Glomerular visceral epithelial cell (primary cell): ENCODE results near the gene AEBP1.
A peak's percentile ranks its signal among the peaks of the same experiment; 100 is the strongest.

Experiments used
- DNase-seq: peaks from one replicate; pipeline ENCODE4 v3.0.0-alpha.2; 2016; ENCODE audit errors: extremely low spot score

Gene AEBP1

GRCh38 chr7:44142028-44142427, 37.9 kb downstream of the AEBP1 start:
- no peak for DNase-seq

DNA sequence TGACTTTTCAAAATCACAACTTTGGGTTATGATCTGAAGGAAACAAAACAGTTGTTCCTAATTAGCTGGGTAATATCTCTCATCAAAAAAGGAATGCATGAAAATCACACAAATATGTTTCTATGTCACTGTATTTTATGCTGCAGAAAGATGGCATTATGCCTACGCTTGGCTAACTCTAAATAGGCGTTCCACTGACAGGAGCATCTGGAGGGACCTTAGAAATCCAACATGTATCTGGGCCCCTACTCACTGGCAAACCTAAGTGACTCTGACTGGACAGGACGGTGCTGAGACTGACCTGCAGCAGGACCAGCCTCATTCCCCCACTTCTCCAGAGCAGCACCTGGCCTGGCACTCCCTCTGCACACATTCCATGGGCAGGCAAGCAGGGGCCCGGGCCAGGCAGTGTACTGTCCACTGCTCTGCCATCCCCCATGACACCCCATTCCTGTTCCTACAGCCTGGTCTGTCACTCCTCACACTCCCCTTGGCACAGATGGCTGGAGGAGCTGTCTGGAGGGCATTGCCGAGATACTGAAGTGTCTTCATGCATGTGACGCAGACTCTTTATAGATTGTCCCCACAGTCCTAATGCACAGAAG, 39.6 kb downstream of the AEBP1 start:
- DNase-seq = no peak

- no peak for DNase-seq
Measured at GRCh38 chr7:44144426-44144967, 40.4 kb downstream of the AEBP1 start.

- no peak for DNase-seq
Measured at GRCh38 chr7:44144968-44145478, 40.9 kb downstream of the AEBP1 start.

- no peak for DNase-seq
Measured at GRCh38 chr7:44145479-44145968, 41.4 kb downstream of the AEBP1 start.

DNA sequence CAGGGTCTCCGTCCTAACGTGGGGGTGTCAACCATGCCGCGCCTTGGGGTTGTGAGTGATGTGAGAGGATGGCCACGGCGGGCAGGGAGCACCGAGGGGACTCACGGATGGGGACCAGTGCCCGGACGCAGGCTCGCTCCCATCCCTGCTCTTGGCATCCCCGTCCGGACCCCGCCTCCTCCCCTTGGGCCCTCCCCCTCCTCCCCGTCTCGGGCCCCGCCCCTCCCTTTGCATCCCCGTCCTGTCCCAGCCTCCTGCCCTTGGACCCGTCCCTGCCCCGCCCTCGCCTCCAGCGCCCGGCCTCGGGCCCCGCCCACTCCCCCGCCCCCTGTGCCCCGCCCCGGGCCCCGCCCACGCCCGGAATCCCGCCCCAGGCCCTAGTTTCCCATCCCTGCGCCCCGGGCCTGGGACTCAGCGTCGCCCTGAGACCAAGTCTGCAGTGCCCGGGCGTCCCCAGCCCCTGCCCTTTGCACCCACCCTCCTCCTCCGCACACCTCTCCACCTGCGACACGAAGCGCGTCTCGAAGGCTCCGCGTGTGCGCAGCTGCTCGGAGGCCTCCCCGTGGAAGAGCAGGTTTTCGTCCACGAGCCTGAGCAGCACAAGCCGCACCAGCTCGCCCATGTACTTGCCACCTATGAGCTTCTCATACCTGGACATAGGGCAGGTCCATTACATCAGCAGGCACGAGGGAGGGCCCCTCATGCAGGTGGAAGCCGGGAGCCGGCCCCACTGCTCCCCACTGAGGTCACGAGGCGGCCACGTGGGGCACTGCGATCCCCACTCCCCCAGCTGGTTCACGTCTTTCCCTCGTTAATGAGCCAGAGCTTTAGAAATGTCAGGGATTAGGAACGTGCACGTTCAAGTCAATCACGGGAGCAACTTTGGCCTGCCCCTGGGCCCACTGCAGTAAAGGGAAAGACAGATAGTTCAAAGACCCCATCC, 42.1 kb downstream of the AEBP1 start:
- DNase-seq = peak; percentile 44

GRCh38 chr7:44147026-44147991, 43.2 kb downstream of the AEBP1 start:
- no peak for DNase-seq

GRCh38 chr7:44148166-44148565, 44.0 kb downstream of the AEBP1 start:
- DNase-seq = no peak

GRCh38 chr7:44148961-44149536, 44.9 kb downstream of the AEBP1 start:
- DNase-seq = no peak

DNA sequence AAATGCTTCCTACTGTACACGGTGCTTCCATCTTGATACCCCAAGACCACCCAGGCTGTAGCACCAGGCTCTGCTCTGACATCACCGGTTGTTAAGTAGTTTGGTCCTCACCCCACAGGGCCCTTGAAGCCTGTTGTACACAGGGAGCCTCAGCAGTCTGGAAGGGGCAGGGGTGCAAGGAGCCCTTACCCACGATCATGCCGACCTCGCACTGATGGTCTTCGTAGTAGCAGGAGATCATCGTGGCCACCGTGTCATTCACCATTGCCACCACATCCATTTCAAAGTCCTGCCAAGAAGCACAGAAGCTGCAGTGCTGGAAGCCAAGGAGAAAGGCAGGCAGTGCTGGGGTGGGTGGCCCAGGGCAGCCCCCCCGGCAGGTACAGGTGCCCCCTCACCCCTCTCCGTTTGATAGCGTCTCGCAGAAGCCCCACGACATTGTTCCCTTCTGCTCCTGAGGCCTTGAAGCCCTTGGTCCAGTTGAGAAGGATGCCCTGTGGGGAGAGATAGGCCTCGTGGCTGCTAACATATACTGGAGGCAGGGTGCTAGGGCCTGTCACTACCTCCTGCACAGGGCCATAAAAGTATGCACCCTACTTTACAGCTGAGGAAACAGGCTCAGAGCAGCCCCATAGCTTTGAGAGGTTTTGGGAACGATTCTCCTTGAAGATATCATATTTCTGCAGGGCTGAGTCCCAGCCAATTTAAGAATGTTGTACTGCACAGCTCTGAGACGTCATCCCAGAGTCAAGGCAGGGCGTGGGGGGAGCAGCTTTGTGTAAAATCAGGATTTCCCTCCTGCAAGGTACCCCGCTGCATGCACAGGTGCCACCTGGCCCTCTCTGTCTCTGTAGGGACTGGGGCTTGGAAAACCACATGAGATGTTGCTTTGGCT, 45.7 kb downstream of the AEBP1 start:
- DNase-seq = no peak

DNA sequence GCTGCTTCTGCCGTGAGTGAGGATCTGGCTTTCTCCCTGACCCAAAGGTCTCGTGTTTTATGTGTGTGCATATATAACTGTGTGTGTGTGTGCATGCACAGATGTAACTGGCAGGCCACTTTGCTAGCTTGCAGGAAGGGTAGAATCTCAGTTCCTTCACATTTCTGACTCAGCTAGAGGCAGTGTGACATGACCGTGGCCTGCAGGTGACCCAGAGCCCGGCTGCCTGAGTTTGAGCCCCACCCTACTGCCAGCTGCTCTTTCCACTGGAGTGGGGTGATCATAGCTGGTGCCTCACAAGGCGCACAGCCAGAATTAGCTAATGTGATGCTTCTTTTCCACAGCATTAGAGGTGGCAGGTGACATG, 46.3 kb downstream of the AEBP1 start:
- DNase-seq = no peak

DNA sequence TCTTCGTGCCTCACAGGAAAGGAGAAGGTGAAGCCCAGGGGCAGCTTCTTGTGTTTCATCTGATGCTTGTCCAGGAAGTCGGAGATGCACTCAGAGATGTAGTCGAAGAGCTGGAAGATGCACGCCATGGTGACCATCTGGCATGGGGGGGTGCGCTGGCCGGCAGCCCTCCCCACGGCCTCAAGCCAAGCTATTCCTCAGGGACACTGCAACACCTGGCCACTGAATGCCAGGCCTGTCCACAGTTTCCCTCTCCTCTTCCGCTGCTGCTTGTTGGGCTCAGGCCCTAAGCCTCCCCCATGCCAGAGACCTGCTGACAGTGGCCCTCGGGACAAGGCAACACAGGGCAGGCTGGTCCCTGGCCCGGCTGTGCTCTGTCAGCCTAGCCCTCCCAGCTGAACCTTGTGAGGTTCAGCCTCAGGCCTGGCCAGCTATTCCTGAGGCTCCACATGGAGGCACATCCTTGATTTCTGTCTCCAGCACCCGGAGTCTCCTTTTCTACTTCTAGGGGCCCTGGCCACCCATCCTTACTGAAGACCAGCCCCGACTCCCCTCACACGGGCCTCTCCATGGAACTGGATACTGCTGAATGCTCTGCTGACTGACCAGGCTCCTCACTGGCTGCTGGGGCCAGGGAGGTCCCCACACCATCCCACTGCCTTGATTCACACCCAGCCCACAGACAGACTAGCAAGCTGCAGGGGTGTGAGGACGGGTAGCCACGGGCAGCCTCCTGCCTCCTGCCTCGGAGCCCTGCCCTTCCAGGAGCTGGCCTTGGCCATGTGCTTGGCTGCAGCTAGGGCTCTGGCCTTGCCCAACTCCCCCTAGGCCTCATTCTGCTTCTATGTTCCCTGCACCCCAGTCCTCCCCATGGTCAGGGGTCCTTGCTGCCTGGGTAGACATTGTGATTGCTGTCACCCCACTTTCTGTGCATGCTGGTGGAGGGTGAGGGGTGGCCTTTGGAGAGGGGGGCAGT, 47.1 kb downstream of the AEBP1 start:
- no peak for DNase-seq

- no peak for DNase-seq
Measured at GRCh38 chr7:44151956-44152355, 47.8 kb downstream of the AEBP1 start.

DNA sequence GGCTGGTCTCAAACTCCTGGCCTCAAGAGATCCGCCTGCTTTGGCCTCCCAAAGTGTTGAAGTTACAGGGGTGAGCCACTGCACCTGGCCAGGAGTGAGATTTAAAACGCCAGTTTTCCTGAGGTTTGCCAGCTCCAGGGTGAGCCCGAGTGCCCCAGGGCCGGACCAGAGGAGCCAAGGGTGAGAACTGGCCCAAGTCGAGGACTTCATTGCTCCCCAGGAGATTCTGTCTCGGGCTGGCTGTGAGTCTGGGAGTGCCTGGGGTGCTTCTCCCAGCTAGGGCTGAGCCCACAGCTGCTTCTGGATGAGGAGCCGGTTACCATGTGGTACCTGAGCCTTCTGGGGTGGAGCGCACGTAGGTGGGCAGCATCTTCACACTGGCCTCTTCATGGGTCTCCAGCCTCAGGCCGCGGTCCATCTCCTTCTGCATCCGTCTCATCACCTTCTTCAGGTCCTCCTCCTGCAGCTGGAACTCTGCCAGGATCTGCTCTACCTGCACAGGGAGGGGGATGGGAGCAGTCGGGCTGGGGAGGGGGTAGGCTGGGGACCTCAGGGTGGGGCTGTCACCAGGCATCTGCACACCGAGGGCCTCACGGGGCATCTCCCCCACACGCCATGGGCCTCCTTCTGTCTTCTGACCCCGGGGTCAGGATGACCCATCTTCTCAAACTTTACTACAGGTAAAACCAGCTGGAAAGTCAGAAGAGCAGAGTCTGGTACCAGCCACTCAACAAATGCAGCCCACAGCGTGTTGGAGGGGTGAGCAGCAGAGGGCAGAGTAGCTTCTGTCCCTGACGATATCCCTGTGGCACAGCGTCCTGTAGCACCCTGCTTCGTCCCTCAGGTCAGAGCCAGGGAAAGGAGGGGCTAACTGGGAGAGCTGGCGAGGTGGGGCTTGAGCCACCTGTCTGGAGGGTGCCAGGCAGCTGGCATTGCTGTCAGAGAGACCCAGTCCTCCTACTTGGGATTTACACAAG, 49.1 kb downstream of the AEBP1 start:
- no peak for DNase-seq

GRCh38 chr7:44153948-44154335, 49.8 kb downstream of the AEBP1 start:
- no peak for DNase-seq

GRCh38 chr7:44154703-44155102, 50.6 kb downstream of the AEBP1 start:
- peak; percentile 17 for DNase-seq
